NCI-H510A treated with DMSO at 0.1 percent for 48 hours (cell line): ENCODE data around the gene EID1.
"Not testable (repeated sequence)": the region's sequence is repeated elsewhere in the genome, so short reads cannot be mapped to it uniquely, and the experiment has no call there.

Source experiments
- DNase-seq: peaks from one replicate; lab custom pipeline; 2025; lab: John Stamatoyannopoulos, UW

The EID1 gene, protein sequence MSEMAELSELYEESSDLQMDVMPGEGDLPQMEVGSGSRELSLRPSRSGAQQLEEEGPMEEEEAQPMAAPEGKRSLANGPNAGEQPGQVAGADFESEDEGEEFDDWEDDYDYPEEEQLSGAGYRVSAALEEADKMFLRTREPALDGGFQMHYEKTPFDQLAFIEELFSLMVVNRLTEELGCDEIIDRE

DNA sequence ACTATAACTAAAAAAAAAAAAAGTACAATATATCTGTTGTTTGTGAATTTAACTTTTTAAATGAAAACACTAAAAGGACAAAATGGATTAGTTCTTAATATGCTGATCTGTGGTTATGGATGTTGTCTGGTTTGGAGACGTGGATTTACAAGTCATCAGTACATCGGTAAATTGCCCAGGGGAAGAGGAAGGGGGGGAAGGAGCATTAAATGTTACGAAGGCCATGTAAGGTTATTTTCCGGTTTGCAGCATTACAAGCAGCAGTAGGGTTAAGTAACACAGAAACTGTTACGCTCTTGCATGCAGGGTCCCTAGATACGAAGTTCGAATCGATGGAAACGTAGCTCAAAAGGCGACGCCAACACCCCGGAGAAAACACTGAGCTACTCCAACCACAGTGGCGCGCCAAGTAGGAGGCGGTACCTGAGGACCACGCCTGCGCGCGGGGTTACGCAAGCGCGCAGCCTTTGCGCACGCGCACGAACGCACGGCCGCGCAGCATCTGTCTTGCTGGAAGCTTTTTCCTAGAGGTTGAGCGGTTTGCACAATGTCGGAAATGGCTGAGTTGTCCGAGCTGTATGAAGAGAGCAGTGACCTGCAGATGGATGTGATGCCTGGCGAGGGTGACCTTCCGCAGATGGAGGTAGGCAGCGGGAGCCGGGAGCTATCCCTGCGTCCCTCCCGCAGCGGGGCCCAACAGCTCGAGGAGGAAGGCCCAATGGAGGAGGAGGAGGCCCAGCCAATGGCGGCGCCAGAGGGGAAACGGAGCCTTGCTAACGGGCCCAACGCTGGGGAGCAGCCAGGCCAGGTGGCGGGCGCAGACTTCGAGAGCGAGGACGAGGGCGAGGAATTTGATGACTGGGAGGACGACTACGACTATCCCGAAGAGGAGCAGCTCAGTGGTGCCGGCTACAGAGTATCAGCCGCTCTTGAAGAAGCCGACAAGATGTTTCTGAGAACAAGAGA is at the start of gene EID1:
Gene EID1 (plus strand): TSS at position 505 of the 966 bp plus-strand sequence. CDS start 43 bp downstream, at position 548.
- peak; percentile 83 for DNase-seq

DNA sequence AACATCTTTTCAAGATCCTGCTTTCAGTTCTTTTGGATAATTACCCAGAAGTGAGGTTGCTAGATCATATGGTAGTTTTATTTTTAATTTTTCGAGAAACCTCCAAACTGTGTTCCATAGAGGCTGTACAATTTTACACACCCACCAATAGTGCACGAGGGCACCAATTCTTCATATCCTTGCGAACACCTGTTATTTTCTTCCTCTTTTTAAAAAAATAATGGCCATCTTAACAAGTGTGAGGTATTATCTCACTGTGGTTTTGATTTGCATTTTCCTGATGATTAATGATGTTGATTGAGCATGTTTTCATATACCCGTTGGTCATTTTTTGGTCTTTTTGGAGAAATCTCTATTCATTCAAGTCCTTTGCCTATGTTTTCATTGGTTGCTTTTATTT is 49.5 kb upstream of the EID1 start:
- no peak for DNase-seq

DNA sequence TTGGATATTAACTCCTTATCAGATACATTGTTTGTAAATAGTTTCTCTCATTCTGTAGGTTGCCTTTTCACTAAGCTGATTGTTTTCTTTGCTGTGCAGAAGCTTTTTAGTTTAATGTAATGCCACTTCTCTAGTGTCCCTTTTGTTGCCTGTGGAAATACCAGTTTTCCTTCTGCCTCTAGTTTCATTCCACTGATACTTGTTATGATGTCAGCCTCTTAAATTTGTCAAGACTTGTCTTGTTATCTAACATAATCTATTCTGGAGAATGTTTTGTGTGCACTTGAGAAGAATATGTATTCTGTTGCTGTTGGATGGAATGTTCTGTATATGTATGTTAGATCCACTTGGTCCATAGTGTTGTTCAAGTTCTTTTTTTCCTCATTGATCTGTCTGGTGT is 49.0 kb upstream of the EID1 start:
- no peak for DNase-seq

DNA sequence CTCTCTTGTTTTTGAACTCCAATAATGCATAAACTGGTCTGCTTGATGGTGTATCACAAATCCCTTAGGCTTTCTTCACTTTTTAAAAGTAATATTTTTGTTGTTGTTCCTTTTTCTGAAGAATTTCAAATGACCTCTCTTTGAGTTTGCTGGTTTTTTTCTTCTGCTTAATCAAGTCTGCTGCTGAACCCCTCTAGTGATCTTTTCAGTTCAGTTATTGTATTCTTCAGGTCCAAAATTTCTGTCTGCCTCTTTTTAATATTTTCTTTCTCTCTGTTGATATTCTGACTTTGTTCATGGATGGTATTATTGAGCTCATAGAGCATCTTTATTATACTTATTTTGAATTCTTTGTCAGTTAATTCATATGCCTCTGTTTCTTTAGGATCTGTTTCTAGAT is 45.3 kb upstream of the EID1 start:
- no peak for DNase-seq

DNA sequence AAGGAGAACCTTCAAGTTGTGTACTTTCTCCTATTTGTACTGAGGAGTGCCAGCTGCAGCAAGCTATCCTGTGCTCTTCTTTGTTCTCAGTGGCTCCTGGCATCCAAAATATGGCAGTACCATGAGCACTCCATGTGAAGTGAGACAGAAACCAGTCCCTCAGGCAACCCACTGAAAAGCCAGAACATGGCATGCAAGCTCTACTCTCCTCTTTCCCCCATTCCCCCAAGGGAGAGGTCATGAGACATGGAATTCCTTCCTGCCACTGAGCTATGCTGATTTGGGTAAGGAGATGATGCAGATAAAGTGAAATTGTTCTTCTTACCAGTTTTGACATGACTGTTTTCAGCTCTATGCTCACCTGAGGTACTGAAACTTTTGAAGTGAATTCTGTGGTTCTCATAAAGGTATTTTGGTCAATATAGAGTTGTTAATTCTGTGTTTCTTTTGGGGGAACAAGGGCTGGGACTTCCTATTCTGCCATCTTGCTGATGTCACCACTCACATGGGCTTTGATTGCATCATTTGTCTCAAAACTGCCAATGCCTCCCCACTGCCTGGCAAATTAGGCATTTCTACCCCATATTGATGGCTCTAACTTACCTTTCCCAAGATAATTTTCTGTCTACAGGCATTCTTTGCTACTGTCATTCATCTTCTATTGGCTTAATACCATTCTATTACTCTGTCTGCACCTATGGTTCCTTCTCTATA is 44.3 kb upstream of the EID1 start:
- DNase-seq: no peak

DNA sequence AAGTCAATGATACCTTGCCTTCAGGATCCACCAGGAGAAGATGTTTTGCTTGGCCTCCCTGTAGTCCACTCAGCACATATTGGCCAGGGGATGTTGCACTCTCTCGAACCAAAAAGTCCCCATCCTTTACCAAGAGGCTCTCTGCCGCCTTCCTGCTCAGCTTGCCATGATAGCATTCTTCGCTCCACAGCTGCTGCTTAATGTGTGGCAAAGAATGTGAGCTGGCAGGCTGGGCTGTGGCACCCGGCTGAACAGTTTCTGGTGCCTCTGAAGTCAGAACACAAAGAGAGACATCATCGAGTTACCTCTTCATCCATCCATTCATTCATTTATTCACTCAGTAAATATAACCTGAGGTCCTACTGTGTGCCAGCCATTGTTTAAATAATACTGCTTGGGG is 43.2 kb upstream of the EID1 start:
- DNase-seq: no peak

DNA sequence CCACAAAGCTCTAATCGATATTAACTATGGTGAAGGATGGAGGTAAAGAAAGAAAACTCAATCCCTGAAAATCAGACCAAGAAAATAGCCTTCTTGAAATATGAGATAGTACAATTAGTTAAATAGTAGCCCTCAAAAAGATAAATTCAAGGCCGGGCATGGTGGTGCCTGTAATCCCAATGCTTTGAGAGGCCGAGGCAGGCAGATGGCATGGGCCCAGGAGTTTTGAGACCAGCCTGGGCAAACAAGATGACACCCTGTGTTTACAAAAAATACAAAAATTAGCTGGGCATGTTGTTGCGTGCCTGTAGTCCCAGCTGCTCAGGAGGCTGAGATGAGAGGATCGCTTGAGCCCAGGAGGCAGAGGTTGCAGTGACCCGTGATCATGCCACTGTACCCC is 35.4 kb upstream of the EID1 start:
- DNase-seq: peak; percentile 10

DNA sequence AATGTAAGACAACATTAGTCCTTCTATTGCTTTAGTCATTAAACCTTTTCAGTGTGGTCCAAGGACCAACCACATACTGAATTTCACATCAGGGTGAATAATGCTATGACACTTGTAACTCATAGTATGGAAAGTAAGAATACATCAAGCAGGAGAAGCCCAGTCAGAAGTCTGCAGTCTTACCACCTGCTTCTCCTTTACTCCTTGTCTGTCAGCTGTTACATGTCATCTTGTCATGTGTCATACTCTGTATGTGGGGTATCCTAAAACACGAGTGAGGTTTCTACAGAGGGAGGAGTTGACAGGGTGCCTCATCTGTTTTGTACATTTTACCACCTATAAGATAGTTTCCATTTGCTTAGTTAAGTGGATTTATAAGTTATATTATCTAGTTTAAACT is 32.8 kb upstream of the EID1 start:
- DNase-seq: no peak

DNA sequence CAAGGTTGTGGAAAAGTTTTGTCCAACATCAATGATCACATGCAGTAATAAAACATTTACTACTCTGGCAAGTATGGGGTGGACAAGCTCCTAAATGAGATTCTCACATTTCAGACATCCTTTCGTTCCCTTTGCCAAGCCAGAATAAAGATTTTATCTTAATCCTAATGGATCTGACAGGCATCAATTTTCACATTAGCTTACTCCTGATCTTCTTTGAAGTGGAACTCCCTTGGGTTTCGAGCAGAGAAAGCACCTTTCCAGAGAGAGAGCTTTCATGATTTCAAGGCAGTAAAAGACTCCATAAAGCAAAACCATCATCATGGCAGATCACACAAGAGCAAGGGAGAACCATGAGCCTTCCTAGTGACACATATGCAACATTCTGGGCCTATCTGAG is 27.3 kb upstream of the EID1 start:
- no peak for DNase-seq

DNA sequence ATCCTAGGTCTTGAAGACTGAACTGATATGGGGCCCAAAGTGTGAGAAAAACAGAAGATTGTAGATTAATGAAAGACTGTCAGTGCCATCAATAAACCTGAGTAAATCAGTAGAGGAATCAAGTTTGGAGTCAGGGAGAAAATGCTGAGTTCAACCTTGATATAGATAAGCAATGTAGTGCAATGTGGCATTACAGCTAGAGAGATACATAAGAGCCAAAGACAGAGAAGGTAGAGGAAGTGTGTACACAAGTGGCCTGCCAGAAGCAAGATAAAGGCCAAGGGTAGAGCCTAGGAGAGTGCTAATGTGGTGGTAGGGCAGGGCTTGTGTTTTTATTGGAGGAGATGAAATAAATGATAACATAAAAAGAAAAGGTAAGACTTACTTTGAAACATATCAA is 26.0 kb upstream of the EID1 start:
- DNase-seq: no peak

DNA sequence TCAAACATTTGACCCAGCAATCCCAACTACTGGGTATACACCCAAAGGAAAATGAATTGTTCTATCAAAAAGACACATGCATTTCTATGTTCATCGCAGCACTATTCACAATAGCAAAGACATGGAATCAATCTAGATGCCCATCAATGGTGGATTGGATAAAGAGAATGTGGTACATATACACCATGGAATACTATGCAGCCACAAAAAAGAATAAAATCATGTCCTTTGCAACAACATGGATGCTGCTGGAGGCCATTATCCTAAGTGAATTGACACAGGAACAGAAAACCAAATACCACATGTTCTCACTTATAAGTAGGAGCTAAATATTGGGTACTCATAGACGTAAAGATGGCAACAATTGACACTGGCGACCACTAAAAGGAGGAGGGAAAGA is 23.5 kb upstream of the EID1 start:
- DNase-seq: not testable (repeated sequence)

DNA sequence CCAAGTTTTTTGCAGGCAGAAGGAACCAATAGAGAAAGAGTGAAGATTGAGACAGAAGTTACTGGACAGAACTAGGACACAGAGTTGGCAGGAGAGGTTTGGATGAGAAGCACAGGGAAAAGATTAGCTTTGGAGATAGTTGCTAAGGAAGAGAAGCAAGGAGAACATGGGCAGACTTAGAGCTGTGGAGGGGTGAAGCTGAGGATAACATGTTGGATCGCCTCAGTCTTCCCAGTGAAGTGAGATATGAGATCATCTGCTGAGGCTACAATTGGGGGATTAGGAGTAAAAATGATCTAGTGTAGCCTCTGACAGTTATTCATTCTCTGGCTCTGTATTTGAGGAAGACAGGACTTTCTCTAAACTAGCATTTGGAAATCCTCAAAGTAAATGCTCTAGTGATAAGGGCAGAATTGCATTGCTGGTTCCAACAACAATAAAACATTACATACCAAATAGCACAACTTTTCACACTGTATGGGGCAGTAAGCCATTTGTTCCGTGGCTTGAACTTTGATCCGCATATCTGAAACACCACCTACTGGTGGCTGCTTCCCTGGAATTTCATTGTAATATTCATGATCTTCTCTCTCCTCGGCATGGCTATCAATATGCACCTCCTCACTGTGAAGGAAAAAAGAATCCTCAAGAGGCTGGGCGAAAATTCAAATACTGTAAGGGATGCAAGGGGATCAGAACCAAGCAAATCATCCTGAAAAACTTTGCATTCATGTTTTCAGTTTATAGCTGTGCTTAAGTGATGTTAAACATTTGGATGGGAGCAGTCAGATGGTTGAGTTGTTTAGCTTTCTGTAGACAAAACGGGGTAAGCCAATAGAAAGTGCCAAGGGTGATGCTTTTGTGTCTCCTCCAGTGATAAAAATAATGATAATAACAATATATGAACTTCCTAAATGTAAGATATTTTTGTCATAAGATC is 22.2 kb upstream of the EID1 start:
- peak; percentile 14 for DNase-seq

DNA sequence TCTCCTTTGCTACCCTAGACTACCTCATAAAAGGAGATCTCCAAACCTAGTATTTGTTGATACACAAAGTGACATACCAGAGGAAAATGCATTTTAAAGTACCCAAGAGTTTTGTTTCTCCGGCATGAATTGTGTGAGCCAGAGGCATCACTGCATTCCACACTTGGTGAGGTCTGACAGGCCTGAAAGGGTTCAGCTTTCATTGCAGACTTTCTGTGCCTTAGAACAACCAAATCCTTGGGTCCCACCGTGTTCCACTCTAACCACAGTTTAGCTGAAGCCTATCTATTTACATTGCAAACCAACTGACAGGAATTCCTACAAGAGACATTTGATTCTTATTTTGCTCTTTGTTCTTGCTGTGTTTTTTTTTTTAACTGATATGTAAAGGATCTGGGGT is 21.0 kb upstream of the EID1 start:
- no peak for DNase-seq

DNA sequence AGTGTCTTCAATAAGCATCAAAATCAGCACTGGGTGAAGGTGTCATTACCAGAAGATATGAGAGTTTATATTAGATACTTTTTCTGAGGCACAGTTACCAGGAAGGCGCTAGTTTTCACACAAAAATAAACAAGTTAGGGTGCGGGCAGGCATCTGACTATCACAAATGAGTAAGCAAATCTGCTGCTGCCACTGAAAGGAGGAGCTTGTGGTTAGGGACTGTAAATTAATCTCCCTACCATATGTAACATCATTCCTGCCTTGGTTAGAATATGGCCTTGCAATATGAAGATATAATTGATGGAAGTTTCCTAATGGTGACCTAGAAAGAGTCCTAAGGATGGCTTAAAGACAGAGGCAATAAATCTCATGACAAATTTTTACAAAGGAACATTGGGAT is 19.5 kb upstream of the EID1 start:
- DNase-seq: no peak

DNA sequence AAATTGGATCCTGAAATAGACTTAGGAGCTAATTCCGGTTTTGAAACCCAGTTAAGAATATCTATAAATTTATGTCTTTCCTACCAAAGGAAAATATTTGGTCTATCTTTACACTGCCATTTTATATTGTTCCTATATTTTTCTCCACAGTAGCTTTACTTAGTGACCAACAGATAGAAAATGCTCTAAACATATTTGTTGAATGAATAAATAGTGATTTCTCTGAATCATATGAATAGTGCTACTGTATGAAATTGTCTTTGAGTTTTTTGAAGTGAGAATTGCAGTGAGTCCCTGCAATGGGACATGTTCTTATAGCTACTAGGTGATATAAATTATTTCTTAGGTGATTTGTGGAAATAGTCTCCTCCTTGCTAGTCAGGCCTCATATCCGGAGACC is 18.5 kb upstream of the EID1 start:
- no peak for DNase-seq

DNA sequence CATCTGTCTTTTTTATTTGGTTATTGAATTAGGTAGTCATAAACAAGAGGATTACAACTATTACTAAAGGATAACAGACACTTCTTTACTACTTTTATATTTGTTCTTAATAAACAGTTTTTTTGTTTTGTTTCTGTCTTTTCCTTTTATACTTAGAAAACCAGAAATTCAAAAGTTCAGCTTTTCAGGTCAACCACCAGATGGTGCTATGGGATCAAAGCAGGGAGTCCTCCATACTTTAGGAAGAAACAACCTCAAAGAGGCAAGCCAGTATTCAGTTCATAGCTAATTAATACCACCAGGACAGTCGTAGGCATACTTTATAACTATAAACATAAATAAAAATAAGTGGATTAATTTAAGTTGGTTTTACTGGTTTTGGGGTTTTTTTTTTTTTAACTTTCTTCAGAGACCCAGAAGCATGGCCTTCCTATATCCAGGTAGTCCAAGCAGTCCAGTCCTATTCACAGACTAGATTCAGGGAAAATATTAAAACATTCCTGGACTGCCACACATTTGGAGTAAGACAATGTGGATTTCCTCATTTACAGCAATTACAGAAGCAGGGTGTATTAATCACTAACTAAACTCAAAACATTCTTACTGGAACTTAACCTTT is 16.0 kb upstream of the EID1 start:
- peak; percentile 57 for DNase-seq

DNA sequence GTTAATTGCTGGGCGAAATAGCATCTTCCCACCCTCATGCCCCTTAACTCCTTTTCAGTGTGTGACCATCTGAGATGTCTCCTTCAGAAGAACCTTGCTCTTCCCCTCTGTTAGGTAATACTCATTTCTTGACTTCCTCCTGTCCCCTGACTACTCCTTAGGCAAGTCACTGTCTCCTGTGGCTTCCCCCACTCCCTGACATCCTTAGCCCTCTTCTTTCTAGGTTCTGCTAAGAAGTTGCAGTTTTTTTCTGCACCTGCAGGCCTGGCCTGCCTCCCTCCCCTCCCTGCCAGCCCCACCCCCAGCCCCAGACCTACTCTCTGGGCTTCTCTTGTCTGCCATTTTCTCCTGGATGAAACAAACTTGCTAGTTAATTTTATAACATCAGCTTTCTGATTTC is 15.2 kb upstream of the EID1 start:
- no peak for DNase-seq

DNA sequence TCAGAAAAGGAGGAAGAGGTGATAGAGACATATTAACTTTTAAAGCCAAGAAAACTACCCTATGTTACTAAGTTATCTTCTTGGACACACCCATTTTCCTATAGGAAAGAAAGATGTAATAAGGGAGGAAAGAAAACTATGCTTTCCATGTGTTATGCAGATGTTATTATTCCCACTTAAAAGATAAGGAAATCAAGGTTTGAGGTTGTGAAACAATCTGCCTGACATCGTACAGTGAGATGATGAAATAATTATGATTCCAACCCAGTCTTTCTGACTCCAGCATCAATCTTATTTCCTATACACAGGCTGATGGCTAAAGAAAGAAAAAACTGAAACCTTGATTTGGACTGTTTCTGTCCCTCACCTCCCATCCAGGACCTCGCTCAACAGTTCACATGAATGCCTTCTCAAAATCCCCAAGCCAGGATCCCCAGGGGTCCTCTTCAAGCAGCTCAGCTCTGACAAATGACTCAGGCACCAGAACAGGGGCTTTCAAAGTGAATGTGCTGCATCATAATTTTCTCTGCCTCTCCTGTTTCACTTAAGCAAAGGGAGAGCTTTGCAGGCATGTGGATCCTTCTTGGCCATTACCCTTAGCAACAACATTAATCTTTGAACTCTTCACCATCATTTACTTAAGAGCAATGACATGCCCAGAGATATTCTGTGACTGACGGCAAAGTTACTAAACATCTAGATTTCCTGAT is 12.4 kb upstream of the EID1 start:
- DNase-seq: no peak

DNA sequence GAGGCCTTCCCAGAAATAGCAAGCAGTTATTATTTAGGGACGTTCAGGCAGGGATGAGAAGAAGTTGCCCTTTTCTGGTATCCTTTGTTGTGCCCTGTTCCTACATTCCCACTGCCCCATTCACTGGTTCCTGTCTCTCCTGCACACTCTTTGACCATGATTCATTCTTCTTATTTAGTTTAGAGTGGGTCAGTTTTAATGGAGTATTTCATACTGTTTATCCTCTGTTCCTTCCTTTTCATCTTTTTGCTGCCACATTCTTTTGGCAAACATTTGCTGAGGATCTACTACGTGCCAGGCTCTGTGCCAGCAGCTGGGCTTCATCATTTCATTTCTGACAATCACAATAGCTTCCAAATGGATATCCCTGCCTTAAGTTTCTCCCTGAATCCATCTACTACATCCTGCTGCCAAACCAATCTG is 11.8 kb upstream of the EID1 start:
- no peak for DNase-seq

DNA sequence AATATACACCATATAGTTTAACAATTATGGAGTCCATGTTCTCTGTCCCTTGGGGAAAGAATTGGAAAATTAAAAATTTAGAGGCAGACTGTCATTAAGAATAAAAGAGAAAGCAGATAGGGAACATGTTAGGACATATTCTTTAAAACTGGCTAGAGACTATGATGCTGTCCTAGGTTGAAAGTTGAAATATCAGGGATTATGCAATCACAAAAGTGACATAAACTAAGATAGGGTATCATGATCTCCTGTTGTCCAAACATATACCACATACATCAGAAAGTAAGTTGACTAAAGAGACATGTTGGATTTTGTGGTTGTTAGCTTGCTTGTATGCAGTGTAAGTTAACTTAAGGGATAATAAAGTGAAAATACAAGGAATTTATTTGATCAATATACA is 9.9 kb upstream of the EID1 start:
- no peak for DNase-seq

DNA sequence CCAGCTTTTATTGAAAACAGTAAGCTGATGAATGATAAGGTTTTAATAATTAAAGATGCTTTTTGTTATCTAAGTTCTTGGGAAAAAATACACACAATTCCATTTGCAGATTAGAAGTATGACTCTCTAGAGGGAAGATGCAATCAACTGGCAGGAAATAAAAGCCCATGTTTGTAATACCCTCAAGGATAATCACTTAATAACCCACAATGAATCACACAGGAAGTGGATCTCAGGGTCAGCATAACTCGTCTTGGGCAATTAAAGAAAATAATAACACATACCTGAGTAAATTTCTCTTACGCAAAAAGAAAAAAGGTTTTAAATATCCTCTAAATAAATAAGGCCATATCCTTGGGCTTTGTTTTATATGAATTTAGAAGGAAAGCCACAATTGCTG is 9.4 kb upstream of the EID1 start:
- DNase-seq: no peak
